NCI-H128 (cell line): ENCODE measurements around the gene BATF3.

ENCODE experiments used
- DNase-seq: peaks from one replicate; lab custom pipeline; 2025; ENCODE audit not compliant: unreplicated experiment; lab: John Stamatoyannopoulos, UW

BATF3 gene

GRCh38 chr1:212710566-212710965 is 10.9 kb upstream of the BATF3 start:
- no peak for DNase-seq

- no peak for DNase-seq
These were observed 4.4 kb upstream of the BATF3 start for GRCh38 chr1:212703991-212704564.

DNA sequence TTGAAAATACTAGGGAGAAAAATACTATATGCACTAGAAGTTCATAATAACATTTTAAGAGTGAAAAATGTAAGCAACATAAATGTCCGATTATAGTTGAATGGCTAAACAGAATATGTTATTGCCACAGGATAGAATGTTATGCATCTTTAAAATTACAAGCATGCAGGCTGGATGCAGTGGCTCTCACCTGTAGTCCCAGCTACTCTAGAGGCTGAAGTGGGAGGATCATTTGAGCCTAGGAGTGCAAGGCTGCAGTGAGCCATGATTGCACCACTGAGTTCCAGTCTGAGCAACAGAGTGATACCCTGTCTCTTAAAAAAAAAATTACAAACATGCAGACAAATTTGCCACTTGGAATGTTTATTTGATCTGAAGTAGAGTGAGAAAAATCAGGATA is 3.0 kb upstream of the BATF3 start:
- DNase-seq = no peak

GRCh38 chr1:212701910-212702309 is 2.3 kb upstream of the BATF3 start:
- no peak for DNase-seq

- DNase-seq = no peak
These were observed 1.5 kb upstream of the BATF3 start for GRCh38 chr1:212700892-212701819.

GRCh38 chr1:212700223-212700891 is 717 bp upstream of the BATF3 start:
- DNase-seq = no peak

DNA sequence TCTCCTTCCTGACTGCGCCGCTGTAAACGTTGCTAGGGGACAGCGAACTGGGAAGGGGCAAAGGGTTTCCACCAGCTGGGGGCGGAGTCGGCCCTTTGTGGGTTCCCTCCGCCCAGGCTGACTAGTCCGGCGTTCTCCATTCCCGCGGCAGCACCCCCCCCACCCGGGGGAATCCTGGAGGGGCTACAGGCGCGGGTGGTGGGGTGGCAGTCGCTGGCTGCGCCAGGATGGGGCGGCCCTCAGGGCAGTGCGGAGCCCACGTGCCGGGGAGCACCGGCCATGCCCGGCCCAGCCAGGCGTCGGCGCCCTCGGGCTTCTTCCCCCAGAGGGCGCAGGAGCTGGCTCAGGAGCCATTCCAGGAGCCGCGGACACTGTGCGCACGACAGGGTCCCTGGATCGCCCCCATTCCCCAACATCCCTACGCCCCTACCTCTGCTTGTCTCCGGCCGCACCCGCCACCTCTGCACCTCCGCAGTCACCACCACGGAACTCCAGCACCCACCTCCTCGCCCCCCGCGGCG is 476 bp downstream of the BATF3 start:
- no peak for DNase-seq

GRCh38 chr1:212698467-212699103 is 1.1 kb downstream of the BATF3 start:
- no peak for DNase-seq

DNA sequence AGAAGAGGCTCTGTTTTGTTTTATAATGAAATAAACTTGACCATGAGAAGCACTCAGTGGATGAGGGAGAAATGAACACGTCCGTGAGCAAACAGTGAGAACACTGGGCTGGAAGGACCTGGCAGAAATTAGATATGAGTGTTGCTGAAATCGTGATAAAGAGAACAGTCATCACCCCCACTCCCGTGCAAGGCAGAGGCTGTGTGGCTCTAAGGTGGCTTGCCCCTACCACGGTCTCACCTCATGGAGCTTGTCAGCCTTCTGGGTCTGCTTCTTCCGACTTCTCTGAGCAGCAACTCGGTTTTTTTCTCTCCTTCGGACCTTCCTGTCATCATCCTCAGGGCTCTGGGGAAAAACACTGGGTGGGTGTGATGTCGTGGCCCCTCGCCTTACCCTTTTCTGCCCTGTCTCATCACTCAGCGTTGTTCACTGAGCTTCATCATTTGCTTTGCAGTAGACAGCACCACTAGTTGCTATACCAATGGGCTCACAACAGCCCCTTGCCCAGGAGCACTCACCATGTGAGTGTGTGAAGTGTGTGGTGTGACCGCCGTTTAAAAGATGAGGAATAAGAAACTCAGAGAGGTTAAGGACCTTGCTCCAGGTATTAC is 2.8 kb downstream of the BATF3 start:
- DNase-seq = no peak

DNA sequence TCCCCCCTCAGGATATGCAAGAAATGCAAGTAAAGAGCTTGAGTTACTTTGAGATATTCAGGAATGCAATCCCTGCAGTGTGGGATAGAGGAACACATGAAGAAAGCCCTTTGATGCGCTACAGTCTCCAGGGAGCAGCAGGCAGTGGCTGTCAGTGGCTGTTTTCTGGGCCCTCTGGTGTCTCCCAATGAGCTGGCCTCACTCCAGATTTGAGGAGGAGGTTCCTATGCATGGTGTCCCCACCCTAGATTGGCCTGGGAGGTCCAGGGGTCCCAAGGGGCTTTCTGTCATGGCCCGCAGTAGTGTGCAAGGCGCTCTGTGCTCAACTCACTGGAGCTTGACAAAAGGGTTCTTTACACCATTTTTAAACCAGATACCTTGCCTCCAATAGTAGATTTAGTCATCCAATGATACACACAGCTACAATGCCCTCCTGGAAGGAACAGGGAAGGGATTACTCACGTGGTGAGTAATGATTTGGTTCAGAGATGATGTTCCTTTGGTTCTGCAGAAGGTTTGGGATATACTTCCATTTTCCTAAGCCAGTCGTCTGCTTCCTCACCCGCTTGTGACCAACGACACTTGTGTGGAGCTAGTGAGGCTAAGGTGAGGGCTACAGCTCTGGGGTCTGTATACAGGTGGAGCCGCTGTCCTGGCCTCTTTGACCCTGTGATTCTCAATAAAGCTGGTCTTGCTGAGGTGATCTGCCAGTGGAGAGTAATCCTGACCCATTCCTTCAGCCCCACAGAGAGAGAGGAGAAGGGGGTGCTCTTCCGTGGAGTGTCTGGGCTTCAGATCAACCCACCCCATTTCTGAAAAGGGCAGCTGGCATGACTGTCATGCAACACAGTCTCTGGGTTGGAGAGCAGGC is 6.6 kb downstream of the BATF3 start:
- no peak for DNase-seq

DNA sequence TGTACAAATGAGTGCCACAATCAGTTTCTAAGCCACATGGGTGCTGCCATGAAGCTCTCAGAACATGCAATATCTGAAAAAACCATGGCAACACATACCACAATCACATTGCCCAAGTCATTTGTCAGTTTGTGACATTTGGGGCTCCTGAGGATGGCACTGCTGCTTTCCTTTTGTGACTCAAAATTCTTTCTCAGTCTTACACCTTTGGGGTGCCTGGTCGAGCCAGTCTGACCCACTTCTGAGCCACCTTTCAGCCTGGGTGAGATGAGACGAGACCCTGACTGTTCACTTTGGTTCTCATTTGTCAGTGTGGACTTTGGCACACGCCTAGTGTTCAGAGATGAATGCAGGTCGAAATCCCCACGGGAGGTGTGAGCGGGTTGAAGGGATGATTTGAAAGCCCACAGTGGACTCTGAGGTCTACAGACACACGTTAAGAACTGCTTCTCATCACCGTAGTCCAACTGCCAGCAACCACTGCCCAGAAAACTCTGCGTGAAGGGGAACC is 8.0 kb downstream of the BATF3 start:
- no peak for DNase-seq

GRCh38 chr1:212690816-212691403 is 8.7 kb downstream of the BATF3 start:
- no peak for DNase-seq

GRCh38 chr1:212689758-212690529 is 9.7 kb downstream of the BATF3 start:
- DNase-seq = no peak

DNA sequence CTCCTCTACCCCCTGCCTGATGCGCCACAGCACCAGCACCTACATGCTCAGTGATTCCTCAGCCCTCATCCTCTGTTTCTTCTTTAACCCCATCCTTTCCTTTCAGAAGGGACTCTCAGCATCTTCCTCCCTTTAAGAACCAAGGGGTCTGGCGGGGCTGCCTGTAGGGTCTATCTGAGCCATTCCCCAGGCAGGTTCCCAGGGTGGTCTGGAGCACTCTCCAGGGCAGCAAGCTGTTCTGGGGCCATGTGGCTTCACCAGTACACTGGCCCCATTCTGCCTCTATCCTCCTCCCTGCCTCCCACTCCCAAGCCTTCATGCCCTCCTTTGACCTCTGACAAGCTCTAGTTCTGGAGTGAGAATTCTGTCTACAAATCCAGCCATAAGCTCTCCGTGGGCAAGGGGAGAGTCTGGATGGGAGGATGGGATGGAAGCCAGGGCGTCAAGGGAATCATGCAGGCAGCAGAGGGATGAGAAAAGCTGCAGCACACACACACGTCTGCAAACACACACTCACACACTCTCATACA is 10.4 kb downstream of the BATF3 start:
- no peak for DNase-seq

DNA sequence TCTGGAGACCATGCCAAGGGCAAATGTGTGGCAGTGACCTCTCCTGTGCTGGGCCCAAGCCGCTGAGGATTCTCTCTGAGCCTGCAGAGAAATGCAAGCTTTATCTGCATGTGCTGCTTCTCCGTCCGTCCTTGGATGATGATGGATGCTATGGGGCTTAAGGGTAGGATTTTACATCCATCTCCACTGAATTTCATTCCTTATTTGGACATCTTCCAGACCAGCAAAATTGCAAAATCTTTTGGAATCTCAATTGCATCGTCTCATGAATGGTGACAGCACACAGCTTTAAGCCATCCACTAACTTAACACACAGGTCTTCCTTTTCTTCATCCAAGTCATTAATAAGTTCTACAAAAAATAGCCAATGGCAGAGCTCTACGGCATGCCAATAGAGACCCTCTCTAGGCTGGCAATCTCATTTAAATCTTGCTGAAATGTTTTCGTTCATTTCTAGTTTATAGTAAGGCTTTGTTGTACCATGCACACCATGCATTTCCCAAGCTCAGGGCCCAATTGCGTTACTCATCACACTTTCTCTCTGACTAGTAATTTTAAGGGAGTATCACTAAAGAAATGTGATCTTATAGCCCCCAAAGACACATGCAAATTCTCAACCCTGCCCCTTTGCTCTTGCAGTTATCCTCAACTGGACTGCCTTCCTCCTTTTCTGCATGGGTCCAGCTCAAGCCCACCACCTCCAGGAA is 11.1 kb downstream of the BATF3 start:
- no peak for DNase-seq

DNA sequence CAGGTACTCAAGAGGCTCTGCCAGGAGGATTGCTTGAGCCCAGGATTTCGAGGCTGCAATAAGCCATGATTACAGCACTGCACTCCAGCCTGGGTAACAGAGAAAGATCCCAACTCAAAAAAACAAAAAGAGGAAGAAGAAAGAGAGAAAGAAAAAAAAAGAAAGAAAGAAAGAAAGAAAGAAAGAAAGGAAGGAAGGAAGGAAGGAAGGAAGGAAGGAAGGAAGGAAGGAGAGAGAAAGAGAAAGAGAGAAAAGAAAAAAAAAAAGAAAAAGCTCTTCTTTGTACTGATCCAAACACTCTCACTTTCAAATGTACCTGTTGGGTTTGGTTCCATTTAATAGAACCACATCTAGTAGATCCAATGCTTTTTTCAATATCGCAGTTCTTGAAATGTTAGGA is 11.8 kb downstream of the BATF3 start:
- no peak for DNase-seq

GRCh38 chr1:212686591-212686990 is 13.0 kb downstream of the BATF3 start:
- no peak for DNase-seq

DNA sequence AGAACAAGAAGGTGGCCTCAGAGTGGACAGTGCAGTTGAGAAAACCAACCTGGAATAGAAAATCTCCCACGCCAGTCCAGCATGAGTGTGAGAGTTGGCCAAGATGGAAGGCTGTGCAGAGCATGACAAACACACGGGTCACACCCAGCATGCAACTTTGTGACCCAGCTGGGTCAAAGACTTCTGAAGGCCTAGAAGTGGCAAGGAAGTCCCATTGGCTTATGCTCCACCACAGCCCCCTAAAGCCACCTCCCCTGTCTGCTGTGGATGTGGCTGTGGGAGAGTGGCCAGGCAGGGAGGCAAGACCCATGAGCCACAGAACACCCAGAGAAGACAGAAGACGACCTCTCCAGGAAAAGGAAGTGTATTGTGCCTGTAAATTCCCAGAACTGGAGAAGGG is 13.6 kb downstream of the BATF3 start:
- no peak for DNase-seq
